Dendritic cell treated with granulocyte-macrophage colony-stimulating factor and Interleukin-4, amounts not matched to agents 40 ng/mL and 50 ng/mL, for 4 days (primary cell): ENCODE data around the gene MRC1.

Experiments
- H3K27ac Mint-ChIP-seq: one replicate; pipeline ENCODE4 v1.8.0; 2022; ENCODE audit warnings: mild to moderate bottlenecking, mixed read lengths
- H3K27me3 Mint-ChIP-seq: one replicate; pipeline ENCODE4 v1.8.0; 2022; ENCODE audit warnings: mild to moderate bottlenecking, mixed read lengths
- H3K36me3 Mint-ChIP-seq: one replicate; pipeline ENCODE4 v1.8.0; 2022; ENCODE audit warnings: low read depth, mixed read lengths
- H3K4me1 Mint-ChIP-seq: one replicate; pipeline ENCODE4 v1.8.0; 2022; ENCODE audit warnings: low read depth, mixed read lengths
- H3K4me3 Mint-ChIP-seq: one replicate; pipeline ENCODE4 v1.8.0; 2022; ENCODE audit warnings: mild to moderate bottlenecking, moderate library complexity, mixed read lengths
- H3K9me3 Mint-ChIP-seq: one replicate; pipeline ENCODE4 v1.8.0; 2022; ENCODE audit warnings: mixed read lengths
- intact Hi-C: fragments of 100-400 bp; cut with micrococcal nuclease; formaldehyde crosslinking; loops from one replicate; pipeline ENCODE4 v1.15.0; 2022

The MRC1 gene

GRCh38 chr10:17954861-17955260, 145.7 kb downstream of the MRC1 start:
- Mint-ChIP-seq H3K36me3 (no peaks in the 10 kb centered on the region), H3K27ac (no peak overlapping the region), H3K4me1 (no peaks in the 10 kb centered on the region), H3K27me3 (peaks cover 4% of the 10 kb centered on the region), H3K9me3 (peaks cover 17% of the 10 kb centered on the region), H3K4me3 (no peak overlapping the region)
- intact Hi-C loops, result no loop called here

GRCh38 chr10:17958049-17958448, 148.9 kb downstream of the MRC1 start:
- Mint-ChIP-seq H3K9me3 (peaks cover 13% of the 10 kb centered on the region), H3K36me3 (no peaks in the 10 kb centered on the region), H3K27ac (no peak overlapping the region), H3K27me3 (peaks cover 2% of the 10 kb centered on the region), H3K4me1 (peaks cover 7% of the 10 kb centered on the region), H3K4me3 (no peak overlapping the region)
- intact Hi-C loops, result no loop called here

GRCh38 chr10:17959870-17960269, 150.7 kb downstream of the MRC1 start:
- no peak overlapping the region for H3K4me3 Mint-ChIP-seq
- no peaks in the 10 kb centered on the region for H3K36me3 Mint-ChIP-seq
- H3K27me3 Mint-ChIP-seq, result peaks cover 5% of the 10 kb centered on the region
- peaks cover 13% of the 10 kb centered on the region for H3K9me3 Mint-ChIP-seq
- peaks cover 7% of the 10 kb centered on the region for H3K4me1 Mint-ChIP-seq
- no peak overlapping the region for H3K27ac Mint-ChIP-seq
- intact Hi-C loops, result no loop called here
